ENCODE measurements around the gene GIT1. TPM values are rescaled to one million over a fixed set of nuclear protein-coding genes. Genes with fewer than 3 reads are reported as not detected.

GIT1 gene
- total and polyA plus RNA-seq, 7 experiments from 2014 or later: 6.8 to 76.3 (median 49.1) TPM

DNA sequence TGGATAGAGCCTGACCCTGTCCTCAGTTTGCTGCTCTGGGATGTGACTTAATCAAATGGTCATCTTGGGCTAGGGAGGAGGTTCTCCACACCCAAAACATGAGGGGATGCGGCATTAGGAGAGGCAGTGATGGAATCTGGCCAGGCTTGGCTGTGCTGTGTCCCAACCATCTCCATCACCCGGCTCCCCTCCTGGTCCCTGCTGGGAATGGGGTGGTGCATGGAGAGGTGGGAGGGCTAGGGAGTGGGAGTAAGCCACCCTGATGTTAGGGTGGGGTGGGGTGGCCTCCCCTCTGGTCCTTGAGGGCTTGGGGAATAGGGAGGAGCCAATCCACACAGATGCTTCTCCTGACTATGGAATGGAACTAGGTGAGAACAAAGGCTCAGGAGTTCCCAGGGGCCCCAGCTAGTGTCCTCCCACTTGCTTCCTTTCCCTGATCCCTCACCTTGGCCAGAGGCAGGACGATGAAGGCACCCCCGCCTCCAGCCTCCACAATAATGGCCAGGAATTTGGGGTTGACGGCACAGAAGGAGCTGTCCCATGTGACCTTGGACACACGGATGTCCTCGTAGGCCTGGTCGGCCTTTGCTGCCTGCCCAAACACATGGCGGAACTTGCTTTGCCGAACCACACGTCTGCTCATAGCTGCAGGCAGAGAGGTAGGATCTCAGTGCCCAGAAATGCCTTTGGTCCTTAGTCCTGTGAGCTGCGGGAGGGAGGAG is 31.5 kb upstream of the GIT1 start:
- Histone ChIP-seq H3K27me3 (ENCODE audit: control insufficient read depth in 2 of 2, insufficient read depth in 2 of 2, low read length in 2 of 2) (no peaks in the 10 kb centered on the region), H3K4me3 (ENCODE audit: low read length) (no peak overlapping the region), H3K9me3 (ENCODE audit: control insufficient read depth in 2 of 3, low read length in 3 of 3) (no peaks in the 10 kb centered on the region), H3K27ac (ENCODE audit: low read depth, low read length) (no peak overlapping the region), H3K4me1 (ENCODE audit: control insufficient read depth in 2 of 2, insufficient read depth in 2 of 2, low read length in 2 of 2) (peaks cover 23 to 31% of the 10 kb centered on the region in 2 donors), H3K36me3 (ENCODE audit: control insufficient read depth in 2 of 3, insufficient read depth in 3 of 3, low read length in 3 of 3) (no peaks in the 10 kb centered on the region)
- Mint-ChIP-seq H3K4me1 (peaks cover 22 to 58% (median 47%) of the 10 kb centered on the region in 7 donors), H3K9me3 (no peaks in the 10 kb centered on the region), H3K27me3 (peaks cover 0 to 19% (median 0%) of the 10 kb centered on the region in 5 donors), H3K27ac (no peak overlapping the region), H3K36me3 (peaks cover 0 to 4% (median 0%) of the 10 kb centered on the region in 5 donors), H3K4me3 (peak overlapping the region; percentile 23 to 84 (median 61))
- ChIA-PET CTCF (interaction anchor here (0.7 to 1.1 kb wide), 2 partner anchors 21 to 42 kb away, joined by 3 read pairs; no protein-coding TSS in a partner anchor), POLR2A (interaction anchor here (1.7 to 1.8 kb wide), 2 partner anchors 33 to 53 kb away, joined by 3 to 5 read pairs; partner anchors contain the start of gene GIT1)
- ATAC-seq (no peak), DNase-seq (no peak)
- intact Hi-C loops (cut with micrococcal nuclease): no loop called here

DNA sequence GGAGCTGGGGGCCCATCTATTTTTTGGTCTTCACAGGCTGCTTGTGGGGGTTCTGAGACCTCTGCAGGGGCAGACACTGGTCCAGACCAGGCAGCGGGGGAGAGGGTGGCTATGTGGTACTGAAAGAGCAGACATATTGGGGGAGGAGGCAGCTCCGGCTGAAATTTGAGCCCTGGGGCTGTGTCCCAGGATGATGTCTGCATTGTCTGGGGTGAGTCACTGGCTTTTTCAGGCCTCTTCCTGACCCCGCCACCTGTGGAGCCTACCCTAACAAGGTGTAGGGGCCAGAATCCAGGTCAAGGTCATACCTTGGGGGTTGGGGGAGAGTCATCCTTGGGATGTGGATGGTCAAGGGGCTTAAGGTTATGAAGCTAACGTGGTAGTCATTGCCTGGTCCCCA is 30.8 kb upstream of the GIT1 start:
- intact Hi-C loops (cut with micrococcal nuclease): no loop called here
- peaks cover 0 to 21% (median 0%) of the 10 kb centered on the region in 5 donors for H3K27me3 Mint-ChIP-seq
- H3K36me3 Mint-ChIP-seq: no peaks in the 10 kb centered on the region
- no peak overlapping the region for H3K27ac Mint-ChIP-seq
- H3K4me3 ChIP-seq (ENCODE audit: low read length): no peak overlapping the region
- H3K4me1 ChIP-seq (ENCODE audit: control insufficient read depth in 2 of 2, insufficient read depth in 2 of 2, low read length in 2 of 2): peaks cover 23 to 33% of the 10 kb centered on the region in 2 donors
- ATAC-seq (no peak), DNase-seq (no peak)
- CTCF ChIA-PET: interaction anchor here (6.4 kb wide), 1 partner anchor 158 kb away, joined by 37 read pairs; no protein-coding TSS in a partner anchor
- no peaks in the 10 kb centered on the region for H3K36me3 ChIP-seq (ENCODE audit: control insufficient read depth in 2 of 3, insufficient read depth in 3 of 3, low read length in 3 of 3)
- H3K9me3 ChIP-seq (ENCODE audit: control insufficient read depth in 2 of 3, low read length in 3 of 3): no peaks in the 10 kb centered on the region
- peaks cover 23 to 63% (median 44%) of the 10 kb centered on the region in 7 donors for H3K4me1 Mint-ChIP-seq
- no peak overlapping the region for H3K27ac ChIP-seq (ENCODE audit: low read depth, low read length)
- H3K4me3 Mint-ChIP-seq: peak overlapping the region in 1 of 10 donors; percentile 23
- POLR2A ChIA-PET: interaction anchor here (1.7 to 1.8 kb wide), 3 partner anchors 32 to 159 kb away, joined by 3 to 5 read pairs (median 3); partner anchors contain the start of gene GIT1
- H3K27me3 ChIP-seq (ENCODE audit: control insufficient read depth in 2 of 2, insufficient read depth in 2 of 2, low read length in 2 of 2): no peaks in the 10 kb centered on the region
- no peaks in the 10 kb centered on the region for H3K9me3 Mint-ChIP-seq

DNA sequence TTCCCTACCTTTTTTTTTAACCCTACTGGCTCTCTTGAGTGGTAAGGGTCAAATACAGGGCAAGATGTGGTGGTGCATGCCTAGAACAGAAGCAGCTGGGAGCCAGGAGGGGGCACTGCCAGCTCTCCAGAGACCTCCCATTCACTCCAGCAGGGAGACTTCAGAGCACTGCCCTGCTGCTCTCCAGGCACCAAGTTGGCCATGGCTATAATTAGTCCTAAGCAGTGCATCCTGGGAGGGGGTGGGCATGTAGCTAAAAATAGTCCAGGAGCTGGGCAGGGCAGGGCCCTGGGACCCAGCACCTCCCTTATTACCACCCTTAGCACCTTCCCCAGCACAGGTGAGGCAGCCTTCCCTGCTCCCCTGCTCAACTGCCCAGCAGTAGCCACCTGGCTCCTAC is 29.8 kb upstream of the GIT1 start:
- Histone ChIP-seq H3K36me3 (ENCODE audit: control insufficient read depth in 2 of 3, insufficient read depth in 3 of 3, low read length in 3 of 3) (no peaks in the 10 kb centered on the region), H3K4me3 (ENCODE audit: low read length) (no peak overlapping the region), H3K27ac (ENCODE audit: low read depth, low read length) (no peak overlapping the region), H3K27me3 (ENCODE audit: control insufficient read depth in 2 of 2, insufficient read depth in 2 of 2, low read length in 2 of 2) (no peaks in the 10 kb centered on the region), H3K4me1 (ENCODE audit: control insufficient read depth in 2 of 2, insufficient read depth in 2 of 2, low read length in 2 of 2) (peaks cover 29 to 41% of the 10 kb centered on the region in 2 donors), H3K9me3 (ENCODE audit: control insufficient read depth in 2 of 3, low read length in 3 of 3) (no peaks in the 10 kb centered on the region)
- Mint-ChIP-seq H3K36me3 (no peaks in the 10 kb centered on the region), H3K27me3 (peaks cover 0 to 21% (median 0%) of the 10 kb centered on the region in 5 donors), H3K4me3 (peak overlapping the region in 3 of 10 donors; percentile 20 to 93 (median 29)), H3K27ac (no peak overlapping the region), H3K4me1 (peaks cover 21 to 65% (median 48%) of the 10 kb centered on the region in 7 donors), H3K9me3 (no peaks in the 10 kb centered on the region)
- intact Hi-C loops (cut with micrococcal nuclease): loop anchor here in 1 of 2 donors (5.0 to 10.0 kb wide), 2 partner anchors 158 to 496 kb away; partner anchors contain the start of gene NSRP1
- POLR2A ChIA-PET: interaction anchor here (1.7 to 4.6 kb wide), 3 partner anchors 27 to 160 kb away, joined by 3 to 59 read pairs (median 5); partner anchors contain the start of genes ANKRD13B and GIT1
- ATAC-seq (no peak), DNase-seq (no peak)
- CTCF ChIA-PET: interaction anchor here (6.4 kb wide), 1 partner anchor 159 kb away, joined by 37 read pairs; no protein-coding TSS in a partner anchor

DNA sequence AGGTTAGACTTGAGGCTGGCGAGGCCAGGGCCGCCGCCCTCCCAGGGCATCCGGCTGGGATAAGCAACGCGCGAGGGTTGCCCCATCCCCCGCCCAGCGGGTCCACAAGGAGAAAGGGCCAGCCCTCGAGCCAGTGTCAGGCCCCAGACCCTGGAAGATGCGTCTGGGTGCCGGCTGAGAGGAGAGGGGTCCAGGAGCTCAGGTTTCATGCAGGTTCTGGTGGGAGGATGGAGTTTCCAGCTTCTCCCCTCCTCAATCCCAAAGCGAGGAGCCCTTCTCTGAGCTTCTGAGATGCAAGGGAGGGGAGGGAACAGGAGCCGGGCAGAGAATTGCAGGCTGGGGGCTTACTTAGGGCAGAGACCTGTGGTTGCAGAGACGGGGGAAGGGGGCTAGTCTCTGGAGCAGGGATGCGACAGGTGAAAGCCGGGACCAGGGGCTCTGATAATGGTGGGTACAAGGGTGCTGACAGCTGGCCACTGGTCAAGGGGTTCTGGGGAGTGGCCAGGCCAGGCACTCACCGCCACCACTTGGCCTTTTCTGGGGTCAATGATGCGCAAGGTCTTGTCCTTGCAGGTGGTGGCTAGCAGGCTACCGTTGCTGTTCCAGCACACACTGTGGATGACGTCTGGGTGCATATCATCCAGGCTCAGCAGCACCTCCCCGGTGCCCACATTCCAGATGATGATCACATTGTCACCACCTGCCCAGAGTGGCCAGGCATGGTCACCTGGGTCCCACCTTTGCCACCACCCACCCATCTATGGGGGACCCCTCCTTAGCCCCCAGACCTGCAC is 29.0 kb upstream of the GIT1 start:
- no peaks in the 10 kb centered on the region for H3K27me3 ChIP-seq (ENCODE audit: control insufficient read depth in 2 of 2, insufficient read depth in 2 of 2, low read length in 2 of 2)
- H3K4me3 ChIP-seq (ENCODE audit: low read length): peak overlapping the region; percentile 80
- intact Hi-C loops (cut with micrococcal nuclease): loop anchor here (1.0 to 10.0 kb wide), 5 partner anchors 143 to 496 kb away; partner anchors contain the start of gene NSRP1 (in 1 of the 2)
- Mint-ChIP-seq H3K27me3 (peaks cover 0 to 21% (median 0%) of the 10 kb centered on the region in 5 donors), H3K4me3 (peak overlapping the region in 7 of 10 donors; percentile 1 to 93 (median 40)), H3K27ac (no peak overlapping the region), H3K36me3 (no peaks in the 10 kb centered on the region), H3K4me1 (peaks cover 21 to 64% (median 46%) of the 10 kb centered on the region in 7 donors), H3K9me3 (no peaks in the 10 kb centered on the region)
- H3K4me1 ChIP-seq (ENCODE audit: control insufficient read depth in 2 of 2, insufficient read depth in 2 of 2, low read length in 2 of 2): peaks cover 37 to 49% of the 10 kb centered on the region in 2 donors
- H3K27ac ChIP-seq (ENCODE audit: low read depth, low read length): no peak overlapping the region
- ChIA-PET CTCF (interaction anchor here (0.6 to 6.4 kb wide), 16 partner anchors 8 to 317 kb away, joined by 3 to 56 read pairs (median 10); partner anchors contain the start of genes ANKRD13B and SSH2), POLR2A (interaction anchor here (0.6 to 7.2 kb wide), 17 partner anchors 13 to 324 kb away, joined by 3 to 59 read pairs (median 4); partner anchors contain the start of genes ABHD15, ANKRD13B, NUFIP2 and SSH2)
- DNase-seq (no peak), ATAC-seq (no peak)
- H3K36me3 ChIP-seq (ENCODE audit: control insufficient read depth in 2 of 3, insufficient read depth in 3 of 3, low read length in 3 of 3): no peaks in the 10 kb centered on the region
- H3K9me3 ChIP-seq (ENCODE audit: control insufficient read depth in 2 of 3, low read length in 3 of 3): no peaks in the 10 kb centered on the region

DNA sequence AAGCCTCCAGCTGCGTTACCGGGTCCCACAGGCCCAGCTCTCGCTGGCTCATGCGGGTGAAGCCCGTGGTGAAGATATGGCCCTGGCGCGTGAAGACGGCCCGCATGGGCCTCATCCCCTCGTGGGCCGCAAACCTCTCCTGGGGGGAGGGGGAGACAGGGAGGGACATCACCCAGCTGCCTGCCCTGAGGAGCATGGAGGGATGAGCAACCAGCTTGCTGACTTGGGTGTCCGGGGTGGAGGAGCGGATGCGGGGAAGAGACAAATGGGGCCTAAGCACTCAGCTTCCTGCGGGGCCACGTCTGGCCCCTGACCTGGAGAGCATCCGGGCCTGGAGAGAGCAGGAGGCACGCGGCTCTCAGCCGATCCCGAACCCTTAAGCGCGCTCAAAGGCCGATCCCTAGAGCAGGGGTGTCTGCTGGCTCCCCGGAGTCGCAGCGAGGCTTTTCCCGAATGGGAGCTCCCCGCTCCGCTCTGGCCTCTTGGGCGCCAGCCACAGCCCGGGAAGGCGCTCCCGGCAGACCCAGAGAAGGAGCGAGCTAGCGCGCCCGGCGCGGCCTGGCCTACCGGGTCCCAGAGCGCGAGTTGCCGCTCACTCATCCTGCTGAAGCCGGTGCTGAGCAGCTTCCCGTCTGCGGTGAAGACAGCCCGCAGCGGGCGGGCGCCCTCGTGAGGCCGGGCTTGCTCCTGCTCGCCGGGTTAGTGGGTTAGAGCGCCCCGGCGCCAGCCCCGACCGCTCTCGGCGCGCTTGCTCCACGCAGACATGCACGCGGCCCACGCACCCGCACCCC is 28.2 kb upstream of the GIT1 start:
- intact Hi-C loops (cut with micrococcal nuclease): loop anchor here (1.0 to 10.0 kb wide), 8 partner anchors 37 to 497 kb away; partner anchors contain the start of genes NSRP1 (in 1 of the 2) and TAOK1 (in 1 of the 2)
- Histone ChIP-seq H3K9me3 (ENCODE audit: control insufficient read depth in 2 of 3, low read length in 3 of 3) (no peaks in the 10 kb centered on the region), H3K27ac (ENCODE audit: low read depth, low read length) (peak overlapping the region; percentile 38), H3K4me1 (ENCODE audit: control insufficient read depth in 2 of 2, insufficient read depth in 2 of 2, low read length in 2 of 2) (peaks cover 38 to 42% of the 10 kb centered on the region in 2 donors), H3K27me3 (ENCODE audit: control insufficient read depth in 2 of 2, insufficient read depth in 2 of 2, low read length in 2 of 2) (no peaks in the 10 kb centered on the region), H3K36me3 (ENCODE audit: control insufficient read depth in 2 of 3, insufficient read depth in 3 of 3, low read length in 3 of 3) (no peaks in the 10 kb centered on the region), H3K4me3 (ENCODE audit: low read length) (peak overlapping the region; percentile 80)
- Mint-ChIP-seq H3K27ac (peak overlapping the region in 7 of 9 donors; percentile 42 to 91 (median 72)), H3K4me3 (peak overlapping the region; percentile 78 to 93 (median 88)), H3K9me3 (no peaks in the 10 kb centered on the region), H3K27me3 (peaks cover 0 to 21% (median 0%) of the 10 kb centered on the region in 5 donors), H3K36me3 (no peaks in the 10 kb centered on the region), H3K4me1 (peaks cover 15 to 57% (median 38%) of the 10 kb centered on the region in 7 donors)
- ChIA-PET CTCF (interaction anchor here (0.8 to 6.4 kb wide), 30 partner anchors 9 to 706 kb away, joined by 3 to 56 read pairs (median 4); partner anchors contain the start of genes ANKRD13B and SSH2), POLR2A (interaction anchor here (0.5 to 7.2 kb wide), 26 partner anchors 9 to 1206 kb away, joined by 3 to 59 read pairs (median 4); partner anchors contain the start of genes ABHD15, ANKRD13B, CRLF3 and NUFIP2)
- DNase-seq (peak; percentile 74 to 91 (median 85)), ATAC-seq (peak; percentile 62)
